GM03348 (cell line): Measurements from ENCODE around the gene LDLRAD4.
"Not testable (repeated sequence)": the region's sequence is repeated elsewhere in the genome, so short reads cannot be mapped to it uniquely, and the experiment has no call there.

ENCODE experiments used
- DNase-seq: peaks from one replicate; pipeline ENCODE4 v3.0.0; 2012; ENCODE audit warnings: low spot score

Gene LDLRAD4

DNA sequence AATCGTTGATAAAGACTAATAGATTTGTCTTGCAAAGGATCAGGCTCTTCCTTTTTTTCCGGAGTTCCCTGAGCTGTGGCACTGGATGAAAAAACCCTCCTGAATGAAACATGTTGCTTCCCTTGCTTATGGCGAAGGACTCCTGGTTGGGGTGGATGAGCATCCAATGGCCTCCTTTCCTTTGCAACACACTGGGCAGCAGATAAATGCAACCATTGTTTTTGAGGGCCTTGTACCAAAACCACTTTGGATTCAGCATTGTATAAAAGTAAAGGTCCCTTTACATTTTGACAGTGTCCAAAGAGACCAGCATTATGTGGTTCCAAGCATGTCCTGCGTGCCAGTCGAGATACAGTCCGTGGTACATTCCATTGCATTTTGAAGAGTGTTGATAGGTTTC is 463.1 kb downstream of the LDLRAD4 start:
- DNase-seq: no peak

- no peak for DNase-seq
These were observed 466.0 kb downstream of the LDLRAD4 start for GRCh38 chr18:13684546-13684945.

DNA sequence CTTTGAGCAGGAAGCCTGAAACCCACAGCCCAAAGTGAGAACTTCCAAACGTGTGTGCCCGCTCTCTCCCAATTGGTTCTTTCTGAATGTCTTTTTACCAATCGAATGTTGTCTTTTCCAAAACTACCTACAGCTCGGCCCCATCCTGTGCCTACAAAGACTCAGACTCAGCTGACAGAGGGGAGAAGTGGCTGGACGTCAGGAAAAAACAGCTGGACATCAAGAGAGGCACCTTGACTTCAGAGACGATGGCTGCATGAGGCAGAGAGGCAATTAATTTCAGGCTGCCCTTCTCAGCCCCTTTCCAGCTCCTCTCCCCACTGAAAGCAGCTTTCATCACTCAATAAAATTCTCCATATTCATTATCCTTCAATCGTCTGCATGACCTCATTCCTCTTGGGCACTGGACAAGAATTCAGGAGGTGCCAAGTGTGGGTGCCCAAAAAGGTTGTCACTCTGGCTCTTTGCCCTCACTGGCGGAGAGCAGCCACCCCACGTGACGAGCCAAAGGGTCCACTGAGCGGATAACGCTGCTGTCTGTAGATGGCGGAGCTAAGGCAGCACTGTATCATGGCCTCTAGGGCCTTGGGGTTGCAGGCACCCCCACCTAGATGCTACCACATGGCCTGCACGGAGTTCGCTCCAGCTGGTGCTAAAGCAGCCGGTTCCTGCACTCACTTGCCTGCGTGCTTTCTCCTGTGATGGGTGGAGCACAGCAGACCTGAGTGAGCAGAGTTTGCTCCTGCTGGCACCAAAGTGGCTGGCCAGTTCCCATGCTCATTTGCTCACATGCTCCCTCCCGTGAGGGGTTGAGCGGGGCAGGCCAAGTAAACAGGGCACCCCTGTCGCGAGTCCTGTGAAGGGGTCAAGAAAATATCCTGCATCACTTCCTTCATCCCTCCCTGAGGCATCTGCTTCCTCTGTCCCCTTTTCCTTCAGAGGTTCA is 469.9 kb downstream of the LDLRAD4 start:
- DNase-seq: no peak

GRCh38 chr18:13690060-13690459 is 471.5 kb downstream of the LDLRAD4 start:
- DNase-seq: not testable (repeated sequence)

GRCh38 chr18:13695337-13695736 is 476.8 kb downstream of the LDLRAD4 start:
- DNase-seq: not testable (repeated sequence)

- no peak for DNase-seq
These were observed 478.4 kb downstream of the LDLRAD4 start for GRCh38 chr18:13696961-13697360.

GRCh38 chr18:13700153-13700552 is 481.6 kb downstream of the LDLRAD4 start:
- no peak for DNase-seq
